HG03159 (cell line): Measurements from ENCODE around the gene DYNC1I1.
A peak's percentile ranks its signal among the peaks of the same experiment; 100 is the strongest.

Experiments used
- ATAC-seq: cut with Tn5 transposase; IDR thresholded peaks from one replicate; pipeline ENCODE4 v1.9.1; 2021; ENCODE audit warnings: mild to moderate bottlenecking, moderate library complexity; ENCODE audit not compliant: unreplicated experiment

The DYNC1I1 gene

GRCh38 chr7:95772298-95772770 is at the start of gene DYNC1I1:
DYNC1I1 (plus strand) TSS chr7:95772554; CDS start chr7:95804730, 32,176 bp downstream.
- peak; percentile 95 for ATAC-seq

DNA sequence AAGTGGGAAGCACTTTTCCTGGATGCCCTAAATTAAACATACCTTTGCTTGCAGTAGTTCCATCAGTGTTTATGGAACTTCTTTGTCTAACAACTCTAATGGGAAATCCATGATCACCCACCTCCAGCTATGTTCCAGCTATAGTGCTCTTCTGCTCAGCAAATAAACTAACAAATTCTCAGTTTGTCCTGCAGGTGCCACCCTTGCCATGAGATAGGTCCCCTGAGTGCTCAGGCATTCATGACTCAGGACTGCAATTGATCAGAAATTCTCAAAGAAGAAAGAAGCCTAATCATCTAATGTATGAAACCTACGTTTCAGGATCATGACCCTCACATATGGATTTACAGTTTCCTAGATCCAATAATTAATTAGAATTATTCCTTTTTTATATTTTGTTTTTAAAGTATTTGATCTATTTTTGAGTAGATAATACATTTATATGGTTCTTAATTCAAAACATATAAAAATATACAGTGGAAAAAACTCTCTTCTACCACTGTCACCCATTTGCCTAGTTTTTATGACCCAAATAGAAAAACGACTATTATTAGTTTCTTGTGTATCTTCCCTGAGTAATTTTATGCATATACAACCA is 48.7 kb upstream of the DYNC1I1 start:
- peak; percentile 72 for ATAC-seq

GRCh38 chr7:95725205-95725604 is 47.1 kb upstream of the DYNC1I1 start:
- ATAC-seq = no peak

DNA sequence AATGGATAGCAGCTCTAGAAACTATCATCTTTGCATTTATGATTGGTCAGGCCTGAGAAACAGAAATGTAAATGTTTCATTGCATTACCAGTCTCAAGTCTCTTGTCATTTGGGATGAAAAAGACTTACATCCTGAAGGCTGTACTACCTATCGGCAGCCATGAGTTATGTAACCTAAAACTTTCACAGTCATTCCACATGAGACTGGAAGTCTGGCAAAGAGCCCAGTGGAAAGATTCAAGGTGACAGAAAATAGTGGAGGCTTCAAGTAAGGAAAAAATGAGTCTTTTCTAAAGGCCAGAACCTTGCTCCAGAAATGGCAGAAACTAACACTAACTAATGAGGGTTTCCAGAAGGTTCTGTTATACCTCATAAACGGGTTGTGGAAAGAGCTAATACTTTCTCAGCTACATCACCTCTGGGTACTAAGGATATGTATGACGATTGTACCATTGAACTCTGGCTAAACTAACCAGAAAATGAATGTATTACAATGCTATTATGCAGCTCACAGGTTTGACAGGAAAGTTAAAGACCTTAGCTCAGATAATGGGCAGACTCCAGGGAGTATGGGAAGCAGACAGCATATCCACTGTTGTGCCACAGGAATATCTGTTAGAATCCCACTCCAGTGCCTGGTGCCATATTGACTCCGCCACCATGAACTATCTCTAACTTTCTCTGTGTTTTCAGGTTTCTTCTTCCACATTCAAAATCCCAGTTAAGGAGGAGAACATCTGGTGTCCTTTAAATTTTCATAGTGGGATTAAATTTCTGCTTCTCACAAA is 41.7 kb upstream of the DYNC1I1 start:
- no peak for ATAC-seq

DNA sequence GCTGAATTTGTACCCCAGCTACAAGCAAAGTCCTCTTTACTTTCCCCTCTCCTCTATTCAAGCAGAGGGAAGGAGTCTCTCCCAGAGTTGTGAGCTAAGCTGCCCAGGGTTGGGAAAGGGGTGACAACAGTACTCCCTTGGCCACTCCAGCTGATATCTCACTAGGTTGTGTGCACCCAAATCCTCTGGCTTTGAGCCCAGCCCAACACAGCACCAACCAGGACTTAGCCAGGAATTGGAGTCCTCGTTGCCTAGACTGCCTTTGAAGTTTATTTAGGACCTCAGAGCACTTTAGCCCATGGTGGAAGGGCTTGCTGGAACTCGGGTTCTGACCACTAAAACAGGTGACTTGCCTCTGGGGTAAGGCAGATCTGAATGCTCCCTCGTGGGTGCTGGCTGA is 35.7 kb upstream of the DYNC1I1 start:
- no peak for ATAC-seq

- no peak for ATAC-seq
Measured at GRCh38 chr7:95737828-95738505, 34.4 kb upstream of the DYNC1I1 start.

DNA sequence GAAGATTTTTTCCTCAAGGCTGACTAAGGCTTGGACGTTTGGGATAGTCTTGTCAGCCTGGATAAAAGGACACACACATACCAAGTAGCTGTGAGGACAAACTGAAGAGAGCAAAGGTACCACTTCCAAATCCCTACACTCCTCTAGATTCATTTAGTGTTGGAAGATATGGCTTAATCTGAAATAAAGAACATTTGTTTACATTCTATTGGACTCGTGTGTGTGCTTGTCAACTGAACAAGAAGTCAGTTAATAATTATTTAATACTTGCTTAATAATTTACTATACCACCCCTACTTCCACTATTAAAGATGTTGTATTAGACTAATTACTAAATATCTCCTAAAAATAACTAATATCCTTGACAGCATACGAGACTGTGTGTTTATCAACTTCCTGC is 23.3 kb upstream of the DYNC1I1 start:
- ATAC-seq = no peak

GRCh38 chr7:95749515-95749914 is 22.8 kb upstream of the DYNC1I1 start:
- no peak for ATAC-seq

DNA sequence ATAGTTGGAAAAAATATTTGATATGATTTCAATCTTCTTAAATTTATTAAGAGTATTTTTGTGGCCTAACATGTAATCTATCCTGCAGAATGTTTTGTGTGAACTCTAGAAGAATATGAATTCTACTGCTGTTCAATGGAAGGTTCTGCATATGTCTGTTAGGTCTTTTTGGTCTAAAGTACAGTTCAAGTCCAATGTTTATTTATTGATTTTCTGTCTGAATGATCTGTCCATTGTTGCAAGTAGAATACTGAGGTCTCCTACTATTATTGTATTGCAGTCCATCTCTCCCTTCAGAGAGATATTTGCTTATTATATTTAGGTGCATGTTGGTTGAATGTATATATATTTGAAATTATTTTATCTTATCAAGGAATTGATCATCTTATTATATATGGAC is 18.9 kb upstream of the DYNC1I1 start:
- no peak for ATAC-seq

DNA sequence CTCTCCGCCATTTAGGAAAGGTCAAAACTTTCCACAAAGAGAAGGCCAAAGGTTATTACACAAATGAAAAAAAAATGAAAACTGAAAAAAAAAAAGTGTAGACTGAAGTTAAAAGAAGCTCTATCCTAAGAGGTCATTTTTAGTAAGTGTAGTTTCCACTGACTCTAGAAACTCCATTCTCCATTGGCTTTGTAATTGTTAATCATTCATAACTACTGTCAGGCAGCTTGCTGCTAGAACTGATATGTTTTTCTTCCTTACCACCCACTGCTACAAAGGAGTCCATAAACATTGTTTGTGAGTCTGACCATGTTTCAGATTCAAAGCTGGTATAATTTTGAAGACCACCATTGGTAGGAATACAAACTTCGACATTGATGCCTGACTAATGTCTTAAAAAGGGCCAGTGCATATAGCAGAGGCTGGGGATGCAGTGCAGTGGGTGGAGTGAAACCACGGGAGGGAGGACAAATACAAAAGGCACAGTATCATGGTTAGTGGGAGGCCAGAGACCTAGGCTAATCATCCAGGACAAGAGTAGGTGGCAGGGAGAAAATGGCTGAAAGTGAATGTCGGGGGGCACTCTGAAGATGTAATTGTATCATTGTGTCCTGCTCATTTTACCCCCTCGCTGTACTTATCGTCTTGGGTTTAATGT is 16.9 kb upstream of the DYNC1I1 start:
- no peak for ATAC-seq

DNA sequence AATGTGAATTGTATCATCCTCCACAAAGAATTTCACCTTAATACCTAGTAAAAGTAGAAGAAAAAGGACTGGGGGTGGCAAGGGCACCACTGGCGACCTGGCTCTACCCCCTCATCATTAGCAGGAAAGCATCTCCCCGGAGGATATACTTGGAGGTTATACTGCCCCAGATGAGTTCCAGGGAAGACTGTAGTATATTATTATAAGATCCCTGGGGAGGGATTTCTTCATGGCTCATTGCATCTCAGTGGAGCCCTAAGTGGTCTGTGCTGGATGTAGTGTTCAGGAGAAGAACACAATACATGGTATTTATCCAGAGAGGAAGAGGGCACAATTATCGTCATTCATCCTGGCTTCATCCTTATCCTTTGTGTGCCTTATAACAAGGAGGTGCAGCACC is 14.2 kb upstream of the DYNC1I1 start:
- ATAC-seq = no peak

DNA sequence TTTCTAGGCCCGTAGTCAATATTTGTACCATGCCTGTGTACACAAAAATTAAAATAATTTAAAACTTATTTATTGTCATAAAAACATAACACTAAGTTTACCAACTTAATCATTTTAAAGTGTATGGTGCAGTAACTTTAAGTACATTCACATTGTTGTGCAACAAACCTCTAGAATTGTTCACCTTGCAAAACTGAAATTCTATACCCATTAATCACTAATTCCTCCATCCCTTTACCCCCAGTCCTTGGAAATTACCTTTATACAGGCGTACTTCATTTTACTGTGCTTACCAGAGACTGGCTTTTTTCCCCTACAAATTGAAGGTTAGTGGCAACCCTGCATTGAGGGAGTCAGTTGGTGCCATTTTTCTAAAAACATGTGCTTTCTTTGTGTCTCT is 6.3 kb upstream of the DYNC1I1 start:
- no peak for ATAC-seq

DNA sequence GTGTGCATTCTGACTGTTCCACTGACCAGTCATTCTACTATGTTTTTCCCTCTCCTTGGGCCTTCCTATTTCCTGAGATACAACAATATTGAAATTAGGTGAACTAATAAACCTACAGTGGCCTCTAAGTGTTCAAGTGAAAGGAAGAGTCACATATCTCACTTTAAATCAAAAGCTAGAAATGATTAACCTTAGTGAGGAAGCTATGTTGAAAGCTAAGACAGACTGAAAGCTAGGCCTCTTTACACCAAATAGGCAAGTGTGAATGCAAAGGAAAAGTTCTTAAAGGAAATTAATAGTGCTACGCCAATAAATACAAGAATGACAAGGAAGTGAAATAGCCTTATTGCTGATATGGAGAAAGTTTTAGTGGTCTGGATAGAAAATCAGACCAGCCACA is 5.7 kb upstream of the DYNC1I1 start:
- peak; percentile 60 for ATAC-seq

DNA sequence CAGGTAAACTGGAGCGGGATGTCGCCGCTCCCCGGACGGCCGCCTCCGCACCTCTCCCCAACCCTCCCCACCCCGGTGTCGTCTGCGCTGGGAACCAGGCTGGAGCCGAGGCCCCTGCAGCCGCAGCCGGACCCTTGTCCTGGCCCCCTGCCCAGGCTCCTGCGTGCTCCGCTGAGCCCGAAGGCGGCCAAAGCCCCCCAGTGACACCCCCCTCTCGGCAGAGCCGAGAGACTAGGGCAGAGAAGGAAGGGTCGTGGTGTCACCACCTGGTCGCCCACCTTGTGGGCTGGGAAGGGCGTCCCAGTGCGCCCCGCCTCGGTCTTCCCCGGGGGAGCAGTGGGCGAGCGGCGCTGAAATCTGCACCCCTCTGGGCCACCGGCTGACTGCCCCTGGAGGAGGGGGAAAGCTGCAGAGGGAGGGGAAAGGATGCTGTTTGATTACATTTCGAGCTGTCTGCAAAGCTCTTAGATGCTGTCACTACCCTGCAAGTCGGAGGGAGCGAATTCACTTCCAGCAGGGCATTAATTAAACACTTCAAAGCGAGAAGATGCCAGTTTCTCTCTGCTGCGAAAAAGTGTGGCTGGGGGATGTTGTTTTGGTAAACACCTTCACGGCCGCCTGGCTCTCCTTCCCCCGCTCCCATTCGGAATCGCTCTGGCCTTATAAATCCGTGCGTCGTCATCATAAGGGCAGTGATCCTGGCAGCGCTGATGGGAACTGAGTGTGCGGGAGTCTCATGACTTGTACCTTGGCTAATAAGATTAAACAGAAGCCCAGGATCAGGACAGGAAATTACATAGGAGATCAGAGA is 622 bp downstream of the DYNC1I1 start:
- peak; percentile 9 for ATAC-seq

- ATAC-seq = no peak
Measured at GRCh38 chr7:95776561-95777185, 4.3 kb downstream of the DYNC1I1 start.

- ATAC-seq = no peak
Measured at GRCh38 chr7:95777269-95777668, 4.9 kb downstream of the DYNC1I1 start.

GRCh38 chr7:95780665-95781064 is 8.3 kb downstream of the DYNC1I1 start:
- no peak for ATAC-seq

GRCh38 chr7:95781961-95782586 is 9.7 kb downstream of the DYNC1I1 start:
- ATAC-seq = no peak

DNA sequence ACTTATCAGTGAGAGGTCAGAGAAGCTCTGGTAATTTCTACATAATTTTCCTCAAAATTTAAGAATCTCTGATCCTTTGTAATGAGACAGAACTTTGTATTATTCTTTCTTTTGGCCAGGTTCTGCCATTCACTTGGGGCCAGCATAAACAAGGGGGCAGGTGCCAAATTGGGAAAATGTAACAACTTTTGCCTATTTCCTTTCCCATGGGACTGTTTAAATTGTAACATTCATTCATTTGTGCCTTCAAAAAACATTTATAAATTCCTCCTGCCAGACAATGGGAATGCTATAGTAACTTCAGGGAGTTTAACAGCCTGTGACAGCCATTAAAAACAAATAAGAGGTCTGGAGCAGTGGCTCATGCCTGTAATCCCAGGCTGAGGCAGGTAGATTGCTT is 12.4 kb downstream of the DYNC1I1 start:
- no peak for ATAC-seq

DNA sequence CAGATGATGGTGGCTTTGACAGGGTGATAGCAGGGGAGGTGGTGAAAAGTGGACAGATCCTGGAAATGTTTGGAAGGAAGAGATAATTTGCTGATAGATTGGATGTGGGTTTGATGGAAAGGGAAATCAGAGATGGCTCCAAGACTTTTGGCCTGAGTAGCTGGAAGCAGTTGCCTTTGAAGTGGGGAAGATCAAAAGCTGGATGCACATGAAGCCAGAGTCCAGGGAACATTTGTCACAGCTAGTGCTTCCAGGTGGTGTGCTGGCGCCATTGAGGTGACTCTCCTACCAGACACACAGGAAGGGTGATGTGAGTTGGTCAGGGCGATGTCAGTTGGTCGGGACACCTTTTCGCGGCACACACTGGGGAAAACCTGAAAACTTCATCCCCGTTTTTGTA is 15.9 kb downstream of the DYNC1I1 start:
- ATAC-seq = no peak
